Stimulated activated CD8-positive, alpha-beta memory T cell treated with anti-CD3 and anti-CD28 coated beads, Interleukin-15, amount 100 ng/mL, for 48 hours (primary cell): ENCODE results near the gene TLR9.

ENCODE experiments used
- DNase-seq, 2 donors: peaks; one replicate each; pipeline ENCODE4 v3.0.0-alpha.2; 2020; ENCODE audit warnings: low read depth in 2 of 2

The TLR9 gene

DNA sequence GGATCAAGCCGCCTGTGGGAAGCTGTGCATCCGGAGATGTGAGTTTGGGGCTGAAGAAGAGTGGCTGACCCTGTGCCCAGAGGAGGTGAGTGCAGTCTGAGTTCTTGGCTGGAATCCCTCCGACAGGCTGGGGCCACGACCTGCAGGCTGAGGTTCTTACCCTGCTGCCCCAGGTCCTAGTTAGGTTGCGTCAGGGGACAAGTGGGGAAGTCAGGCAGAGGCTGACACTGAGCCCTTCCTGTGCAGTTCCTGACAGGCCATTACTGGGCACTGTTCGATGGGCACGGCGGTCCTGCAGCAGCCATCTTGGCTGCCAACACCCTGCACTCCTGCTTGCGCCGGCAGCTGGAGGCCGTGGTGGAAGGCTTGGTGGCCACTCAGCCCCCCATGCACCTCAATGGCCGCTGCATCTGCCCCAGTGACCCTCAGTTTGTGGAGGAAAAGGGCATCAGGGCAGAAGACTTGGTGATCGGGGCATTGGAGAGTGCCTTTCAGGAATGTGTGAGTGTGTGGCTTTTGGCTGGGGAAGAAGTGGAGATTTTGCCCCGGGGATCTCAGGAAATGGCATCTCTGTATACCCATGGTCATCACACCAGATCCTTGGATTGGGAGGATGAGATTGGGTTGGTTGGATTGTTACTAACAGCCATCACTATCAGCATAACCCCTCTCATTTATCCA lies 21.4 kb upstream of the TLR9 start:
- DNase-seq, result no peak

DNA sequence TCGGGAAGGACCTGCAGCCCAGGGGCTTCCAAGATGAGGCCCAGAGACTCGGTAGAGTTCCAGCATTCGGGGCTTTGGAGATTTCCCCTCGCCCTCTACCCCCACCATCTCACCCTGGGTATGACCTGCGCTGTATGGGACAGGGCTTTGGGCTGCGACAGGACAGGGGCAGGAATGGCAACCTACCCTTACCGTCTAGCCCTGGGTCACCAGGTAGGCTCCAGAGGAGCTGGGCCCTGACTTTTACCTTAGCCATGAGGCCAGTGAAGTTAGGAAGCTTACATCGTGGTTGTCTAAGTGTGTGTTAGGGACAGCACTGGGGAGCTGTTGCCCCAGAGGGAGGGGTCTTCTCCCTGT lies 20.8 kb upstream of the TLR9 start:
- no peak for DNase-seq

DNA sequence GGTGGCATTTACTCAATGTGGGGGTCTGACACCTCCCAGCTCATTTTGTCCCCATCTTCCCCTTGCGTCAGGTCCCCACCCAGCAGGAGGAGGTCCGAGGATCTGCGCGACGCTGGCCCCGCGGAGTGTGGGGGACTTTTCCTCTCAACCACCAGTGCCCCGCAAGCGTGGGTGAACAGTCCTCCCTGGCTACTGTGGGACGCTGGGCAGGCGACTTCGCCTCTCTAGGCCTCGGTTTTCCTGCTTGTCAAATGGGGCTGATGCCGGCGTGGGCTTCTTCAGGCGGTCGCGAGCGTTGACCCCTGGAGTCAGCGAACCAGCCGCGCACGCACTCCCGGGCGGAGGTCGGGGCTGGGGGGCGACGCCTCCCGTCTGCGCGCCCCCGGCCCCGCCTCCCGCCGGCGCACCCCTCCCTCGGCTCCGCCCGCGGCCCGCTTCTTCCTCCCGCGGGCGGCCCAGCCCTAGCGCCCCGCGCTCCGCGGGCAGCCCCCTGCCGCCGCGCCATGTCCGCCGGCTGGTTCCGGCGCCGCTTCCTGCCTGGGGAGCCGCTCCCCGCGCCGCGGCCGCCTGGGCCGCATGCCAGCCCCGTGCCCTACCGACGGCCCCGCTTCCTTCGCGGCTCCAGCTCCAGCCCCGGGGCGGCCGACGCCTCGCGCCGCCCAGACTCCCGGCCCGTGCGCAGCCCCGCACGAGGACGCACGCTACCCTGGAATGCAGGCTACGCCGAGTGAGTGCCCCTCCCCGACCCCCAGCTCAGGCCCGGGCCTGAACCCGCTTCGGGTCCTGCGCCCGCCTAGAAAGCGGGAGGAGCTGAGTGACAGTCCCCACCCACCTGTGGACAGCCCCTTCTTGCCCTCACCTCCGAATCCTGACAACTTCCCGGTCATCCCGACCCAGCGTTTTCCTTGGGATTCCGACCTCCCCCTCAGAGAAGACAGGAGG lies 20.1 kb upstream of the TLR9 start, which contains the start of gene PPM1M:
PPM1M (plus strand) TSS at position 438 of the 942 bp plus-strand sequence; CDS start at position 504, 66 bp downstream.
- peak in 1 of 2 donors; percentile 37 for DNase-seq

DNA sequence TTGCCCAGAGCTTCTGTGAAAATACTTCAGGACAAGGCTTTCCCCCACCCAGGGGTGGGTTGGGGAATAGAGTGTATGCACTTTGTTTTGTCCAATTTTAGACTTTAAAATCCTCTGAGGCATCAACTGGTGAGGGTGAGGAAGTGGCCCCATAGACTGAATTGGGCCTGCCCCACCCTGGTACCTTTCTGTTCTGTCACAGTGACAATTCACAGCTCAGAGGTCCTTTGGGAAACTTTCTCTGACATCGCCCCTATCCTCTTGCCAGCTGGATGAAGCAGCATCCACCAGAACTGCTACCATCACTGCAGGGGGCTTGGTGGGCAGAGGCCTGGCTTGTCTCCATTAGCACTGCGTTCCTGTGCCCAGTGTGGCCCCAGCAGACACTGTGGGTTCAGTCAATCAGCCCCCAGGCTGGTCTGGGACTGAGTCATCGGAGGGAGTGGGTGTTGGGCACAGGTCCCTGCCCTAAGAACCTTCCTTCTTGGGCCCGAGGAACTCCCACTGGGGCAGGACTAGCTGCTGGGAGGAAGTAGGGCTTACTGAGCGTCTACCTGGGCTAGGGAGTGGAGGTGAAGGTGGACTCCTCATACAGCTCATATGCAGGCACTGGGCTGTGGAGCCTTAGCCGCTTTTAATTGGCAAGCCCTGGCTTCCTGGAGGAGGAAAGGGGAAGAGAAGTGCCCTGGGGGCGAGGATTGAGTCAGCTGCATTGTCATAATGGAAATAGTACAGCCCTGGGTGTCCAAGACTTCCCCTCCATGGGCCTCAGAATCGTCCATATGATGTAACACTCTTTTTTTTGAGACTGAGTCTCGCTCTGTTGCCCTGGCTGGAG lies 18.6 kb upstream of the TLR9 start:
- peak in 1 of 2 donors; percentile 49 for DNase-seq

DNA sequence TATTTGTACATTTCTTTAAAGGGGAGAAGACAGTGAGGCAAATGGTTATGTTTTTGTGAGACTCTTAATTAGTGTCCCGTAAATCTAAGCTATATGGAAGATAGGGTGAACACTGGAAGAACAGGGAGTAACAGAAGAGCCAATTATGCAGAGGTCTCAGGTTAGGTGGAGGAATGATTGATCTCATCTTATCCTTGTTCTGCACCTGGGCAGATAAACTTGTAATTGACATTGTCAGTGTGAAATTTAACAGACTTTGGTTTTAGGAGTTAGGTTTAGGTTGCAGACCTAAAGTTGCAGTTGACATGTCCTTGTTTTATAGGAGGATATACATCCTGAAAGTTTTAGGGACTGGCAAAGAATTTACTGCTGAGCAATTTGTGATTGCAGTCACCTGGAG lies 16.6 kb upstream of the TLR9 start:
- DNase-seq, result no peak

DNA sequence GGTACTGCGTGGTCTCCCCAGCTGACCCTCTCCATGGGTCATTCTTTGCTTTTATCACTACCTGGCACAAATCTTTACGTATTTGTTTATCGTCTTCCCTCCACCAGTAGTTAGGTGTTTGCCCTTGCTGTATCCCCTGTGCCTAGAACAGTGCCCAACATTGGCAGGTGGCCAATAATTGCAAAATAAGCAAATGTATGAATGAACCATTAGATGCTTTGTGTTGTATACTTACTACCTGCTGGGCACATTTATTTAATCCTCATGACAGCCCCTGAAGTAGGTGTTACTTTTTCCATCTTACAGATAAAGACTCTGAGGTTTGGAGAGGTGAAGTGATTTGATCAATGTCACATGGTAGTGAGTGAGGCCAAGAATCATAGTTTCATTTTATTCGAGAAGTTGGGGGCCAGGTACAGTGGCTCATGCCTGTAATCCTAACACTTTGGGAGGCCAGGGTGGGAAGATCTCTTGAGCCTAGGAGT lies 15.5 kb upstream of the TLR9 start:
- DNase-seq, result no peak

DNA sequence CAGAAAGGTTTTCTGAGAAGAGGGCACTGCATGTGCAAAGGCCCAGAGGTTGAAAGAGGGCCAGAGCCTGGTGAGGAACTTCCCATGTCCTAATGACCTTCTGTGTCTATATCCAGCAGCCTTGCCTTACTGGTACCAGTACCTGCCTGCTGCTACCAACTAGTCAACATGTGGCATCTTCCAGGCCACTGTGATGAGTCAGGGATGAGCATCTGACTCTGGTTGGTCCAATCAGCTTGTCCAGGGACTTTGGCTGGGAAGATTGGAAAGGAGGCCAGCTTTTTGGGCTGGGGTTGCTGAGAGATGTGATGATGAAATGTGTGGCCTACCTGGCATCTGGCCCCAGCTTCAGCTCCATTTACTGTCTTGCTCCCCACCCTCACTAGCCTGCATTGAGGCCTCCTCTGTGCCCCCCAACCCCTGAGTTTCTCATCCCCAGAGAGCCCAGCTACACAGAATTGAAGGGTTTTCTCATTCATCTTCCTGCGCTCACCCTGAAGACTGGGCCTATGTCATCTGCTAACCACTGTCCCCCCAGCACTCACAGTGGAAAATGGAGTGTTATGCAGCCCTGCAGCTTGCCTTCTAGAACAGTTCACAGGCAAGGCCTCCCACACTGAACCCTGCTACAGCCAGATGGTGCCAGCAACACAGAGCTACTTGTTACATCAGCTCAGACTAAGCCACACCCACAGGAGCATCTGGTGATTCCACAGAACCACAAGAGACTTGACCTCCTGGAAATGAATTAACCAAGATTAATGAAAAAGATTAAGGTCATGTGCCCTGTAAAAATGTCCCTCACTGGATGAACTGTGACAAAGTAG lies 14.8 kb upstream of the TLR9 start:
- DNase-seq, result peak; percentile 56

DNA sequence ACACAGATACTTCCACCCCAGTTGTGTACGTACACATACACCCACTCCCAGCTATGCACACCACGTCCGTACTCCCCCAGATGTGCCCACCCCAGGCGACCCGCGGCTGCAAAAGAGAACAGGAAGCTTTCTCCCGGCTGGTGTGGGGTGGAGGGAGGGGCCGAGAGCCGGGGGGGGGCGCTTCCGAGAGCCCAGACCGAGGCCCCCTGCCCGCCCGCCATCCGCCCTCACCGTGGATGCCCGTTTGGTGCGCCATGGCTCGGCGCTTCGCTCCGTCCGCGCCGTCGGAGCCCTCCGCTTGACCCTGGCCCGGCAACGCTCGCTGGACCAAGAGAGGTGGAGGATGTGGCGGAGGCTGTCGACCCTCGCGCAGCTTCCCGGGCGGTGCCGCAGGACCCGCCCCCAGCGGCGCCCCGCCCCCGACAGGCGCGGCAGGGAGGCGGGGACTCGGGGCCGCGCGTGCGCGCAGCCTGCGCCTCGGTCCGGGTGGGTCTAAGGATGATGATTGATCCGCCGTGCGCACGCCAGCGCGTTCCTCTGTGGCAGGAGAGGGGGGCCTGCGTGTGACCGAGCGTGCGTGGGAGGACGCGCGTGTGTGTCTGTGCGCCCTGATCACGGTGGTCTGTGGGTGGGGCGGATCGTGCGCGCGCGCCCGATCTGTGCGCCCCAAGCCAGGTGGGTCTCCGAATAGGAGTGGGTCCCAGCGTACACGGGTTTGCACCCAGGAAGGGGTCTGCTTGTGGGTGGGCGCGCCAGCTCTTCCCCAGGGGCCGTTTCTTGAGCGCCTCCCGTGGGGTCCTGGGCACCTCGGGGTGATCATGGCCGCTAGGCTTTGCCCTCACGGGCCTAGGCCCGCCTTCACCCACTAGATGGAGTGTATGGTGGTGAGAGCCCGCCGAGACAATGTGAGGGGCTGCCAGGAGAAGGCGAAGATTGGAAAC lies 13.6 kb upstream of the TLR9 start, which contains the start of gene TWF2:
TWF2 (minus strand) TSS at position 398 of the 941 bp plus-strand sequence; CDS start at position 256, 142 bp downstream.
- peak; percentile 84 to 85 for DNase-seq

DNA sequence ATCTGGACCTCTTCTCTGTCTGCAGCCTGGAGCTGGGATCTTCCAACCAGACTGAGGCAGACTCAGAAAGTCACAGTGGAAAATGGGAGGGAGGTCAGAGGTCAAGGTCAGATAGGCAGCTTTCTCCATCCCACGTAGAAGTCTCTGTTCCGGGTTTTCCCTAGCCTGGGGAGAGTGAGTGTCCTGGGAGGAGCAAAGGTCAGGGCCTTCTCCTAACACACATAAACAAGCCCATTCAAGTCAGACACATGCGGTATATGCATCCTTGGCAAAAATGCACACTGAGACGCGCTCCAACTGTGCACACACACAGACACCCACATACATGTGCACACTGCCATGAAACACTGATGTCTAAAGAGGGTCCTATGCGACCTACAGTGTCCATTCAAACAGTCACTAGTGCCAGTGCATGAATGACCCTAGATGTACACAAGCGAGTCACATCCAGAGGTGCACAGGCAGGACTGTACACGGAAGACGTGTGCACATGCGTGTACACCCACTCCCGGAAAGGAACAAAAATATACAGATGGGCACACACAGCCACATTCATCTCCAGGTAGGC lies 12.8 kb upstream of the TLR9 start:
- no peak for DNase-seq

DNA sequence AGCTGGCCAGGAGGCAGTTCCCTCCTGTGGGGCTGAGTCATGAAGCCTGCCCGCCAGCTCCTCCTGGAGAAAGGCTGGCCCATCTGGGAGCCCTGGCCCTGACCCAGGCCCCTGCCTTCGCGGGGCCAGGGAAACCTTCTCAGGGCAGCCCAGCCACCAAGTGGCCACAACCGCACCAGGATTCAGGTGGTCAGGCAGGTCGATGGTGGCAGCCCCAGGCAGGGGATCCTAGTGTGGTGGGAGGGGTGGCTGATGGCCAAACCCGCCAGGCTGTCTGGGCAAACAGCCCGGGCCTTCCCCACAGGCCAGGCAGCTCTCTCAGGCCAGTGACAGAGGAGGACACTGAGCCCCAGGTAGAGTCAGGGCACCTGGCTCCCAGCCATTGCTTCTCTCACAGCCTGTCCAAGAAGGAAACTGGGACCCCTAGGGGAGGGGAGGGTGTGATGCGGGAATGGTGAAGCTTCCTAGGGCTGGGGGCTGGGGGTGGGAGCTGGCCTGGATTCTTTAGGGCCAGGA lies 12.3 kb upstream of the TLR9 start:
- DNase-seq, result no peak

DNA sequence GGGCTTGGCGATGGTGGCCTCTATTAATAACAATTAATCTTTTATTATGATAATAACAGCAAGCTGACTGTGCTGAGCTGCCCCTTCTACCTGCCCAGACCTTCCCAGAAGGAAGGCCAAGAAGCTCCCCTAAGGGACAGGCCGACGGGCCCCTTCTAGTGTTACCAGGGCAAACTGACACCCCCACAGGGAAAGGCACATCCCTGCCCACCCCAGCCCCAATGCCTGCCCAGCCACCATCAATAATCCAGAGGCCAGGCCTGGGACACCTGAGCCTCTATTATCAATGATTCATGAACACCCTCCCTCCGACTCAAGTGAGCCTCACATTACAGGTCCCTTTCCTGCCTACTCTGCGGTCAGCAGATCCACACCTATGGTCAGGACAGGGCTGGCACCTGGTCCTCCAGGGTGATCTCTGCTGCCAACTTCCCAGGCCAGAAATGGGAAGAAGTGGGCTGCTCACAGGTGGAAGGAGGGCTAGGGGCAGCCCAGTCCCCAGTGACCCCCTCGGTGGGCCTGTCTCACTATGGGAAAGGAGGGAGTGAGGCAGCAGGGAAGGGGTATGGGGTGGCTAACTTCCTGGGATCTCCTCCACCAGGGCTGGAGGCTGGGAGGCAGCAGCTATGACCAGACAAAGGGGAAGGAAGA lies 11.7 kb upstream of the TLR9 start:
- DNase-seq, result no peak

DNA sequence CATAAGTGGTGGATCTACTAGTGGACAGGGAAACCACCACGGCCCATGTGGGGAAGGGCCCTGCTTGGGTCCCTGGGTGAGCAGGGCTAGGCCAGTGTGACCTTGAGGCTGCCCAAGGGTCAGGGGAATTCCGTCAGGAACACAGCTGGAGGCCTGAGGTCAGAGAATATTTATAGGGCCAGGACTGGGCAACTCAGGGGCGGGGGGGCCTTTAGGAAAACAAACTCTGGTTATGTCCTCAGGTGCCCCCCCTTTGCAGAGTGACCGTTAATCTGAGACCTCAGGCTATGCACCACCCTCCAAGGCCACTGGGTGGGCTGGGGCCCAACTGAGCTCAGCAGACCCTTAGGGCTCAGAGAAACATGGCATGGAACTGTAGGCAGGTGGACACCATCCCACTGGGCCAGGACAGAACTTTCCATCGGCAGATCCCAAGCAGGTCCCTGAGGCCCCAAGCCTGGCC lies 11.0 kb upstream of the TLR9 start:
- no peak for DNase-seq

DNA sequence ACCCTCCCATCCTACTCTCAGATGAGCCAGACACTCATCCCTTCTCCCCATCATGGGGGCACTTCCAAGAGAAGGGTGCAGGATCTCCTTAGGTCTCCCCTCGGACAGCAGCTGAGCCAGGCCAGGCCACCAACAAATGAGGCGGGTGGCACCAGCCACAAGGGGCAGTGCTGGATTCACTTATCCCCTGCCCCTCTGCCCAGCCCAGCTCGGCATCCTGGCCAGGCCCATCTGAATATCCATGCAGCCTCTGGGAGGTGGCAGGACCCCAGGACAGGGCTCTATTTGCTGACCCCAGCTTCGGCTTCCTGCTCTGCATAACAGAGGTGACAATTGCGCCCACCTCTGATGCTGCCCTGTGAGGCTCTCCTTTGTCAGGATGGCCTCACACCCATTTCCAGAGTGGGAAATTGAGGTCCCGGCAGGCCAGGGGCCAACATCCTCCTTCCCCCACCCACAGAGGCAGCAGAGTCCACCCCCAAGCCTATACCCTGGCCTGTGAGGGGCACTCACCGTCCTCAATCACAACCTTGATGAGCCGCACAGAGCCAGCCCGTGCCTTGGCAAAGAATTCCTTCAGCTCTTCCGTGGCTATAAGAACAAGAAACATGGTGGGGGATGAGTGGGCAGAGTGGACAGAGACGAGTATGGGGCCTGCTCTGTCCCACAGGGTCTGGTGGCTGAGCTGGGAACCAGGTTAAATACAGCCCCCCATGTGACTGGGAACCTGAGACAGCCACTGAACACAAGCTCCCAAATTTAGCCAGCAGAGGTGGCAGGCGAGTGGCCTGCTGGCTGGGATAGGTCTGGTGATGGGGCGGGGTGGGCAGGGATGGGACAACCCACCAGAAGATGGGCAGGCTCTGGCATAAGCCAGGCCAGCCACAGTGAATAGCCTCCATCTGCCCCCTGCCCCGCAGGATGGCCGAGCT lies 9.3 kb upstream of the TLR9 start:
- no peak for DNase-seq

DNA sequence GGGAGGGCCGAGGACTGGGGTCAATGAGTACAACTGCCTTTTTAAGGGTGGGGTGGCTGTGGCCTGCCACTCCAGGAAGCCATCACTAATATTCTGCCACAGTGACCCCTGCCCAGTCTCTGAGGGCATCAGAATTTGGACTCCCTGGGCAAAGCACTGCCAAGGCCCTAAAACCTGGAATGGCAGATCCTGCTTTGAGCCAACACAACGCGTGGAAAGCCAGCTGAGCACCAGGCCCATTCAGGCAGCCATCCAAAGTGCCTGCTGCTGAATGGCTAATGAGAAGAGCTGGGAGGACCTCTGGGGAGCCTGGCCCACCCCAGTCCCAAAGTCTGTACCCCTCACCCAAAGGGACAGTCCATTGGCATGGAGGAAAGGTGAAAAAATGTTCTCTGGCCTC lies 8.5 kb upstream of the TLR9 start:
- DNase-seq, result no peak

DNA sequence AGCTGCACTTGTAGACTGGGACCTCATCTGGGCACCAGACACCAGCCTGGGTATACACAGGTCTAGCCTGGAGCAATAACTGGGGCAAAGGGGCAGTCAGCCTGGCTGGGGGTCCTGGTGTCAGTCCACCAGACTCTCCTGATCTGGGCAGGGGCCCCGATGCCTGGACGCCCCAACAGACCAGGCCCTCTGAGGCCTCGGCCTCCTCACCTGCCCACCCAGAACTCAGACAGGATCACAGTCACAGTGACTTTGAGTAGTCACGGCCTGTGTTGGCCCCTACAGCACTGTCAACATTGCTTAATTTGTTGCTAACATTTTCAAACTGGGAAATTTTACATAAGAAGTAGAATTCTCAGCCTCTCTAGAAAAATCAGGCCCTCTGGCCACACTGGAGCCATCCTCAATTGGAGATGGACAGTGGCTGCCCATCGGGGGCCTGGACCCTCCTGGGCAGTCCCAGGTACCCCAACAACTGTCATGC lies 7.7 kb upstream of the TLR9 start:
- DNase-seq, result no peak

DNA sequence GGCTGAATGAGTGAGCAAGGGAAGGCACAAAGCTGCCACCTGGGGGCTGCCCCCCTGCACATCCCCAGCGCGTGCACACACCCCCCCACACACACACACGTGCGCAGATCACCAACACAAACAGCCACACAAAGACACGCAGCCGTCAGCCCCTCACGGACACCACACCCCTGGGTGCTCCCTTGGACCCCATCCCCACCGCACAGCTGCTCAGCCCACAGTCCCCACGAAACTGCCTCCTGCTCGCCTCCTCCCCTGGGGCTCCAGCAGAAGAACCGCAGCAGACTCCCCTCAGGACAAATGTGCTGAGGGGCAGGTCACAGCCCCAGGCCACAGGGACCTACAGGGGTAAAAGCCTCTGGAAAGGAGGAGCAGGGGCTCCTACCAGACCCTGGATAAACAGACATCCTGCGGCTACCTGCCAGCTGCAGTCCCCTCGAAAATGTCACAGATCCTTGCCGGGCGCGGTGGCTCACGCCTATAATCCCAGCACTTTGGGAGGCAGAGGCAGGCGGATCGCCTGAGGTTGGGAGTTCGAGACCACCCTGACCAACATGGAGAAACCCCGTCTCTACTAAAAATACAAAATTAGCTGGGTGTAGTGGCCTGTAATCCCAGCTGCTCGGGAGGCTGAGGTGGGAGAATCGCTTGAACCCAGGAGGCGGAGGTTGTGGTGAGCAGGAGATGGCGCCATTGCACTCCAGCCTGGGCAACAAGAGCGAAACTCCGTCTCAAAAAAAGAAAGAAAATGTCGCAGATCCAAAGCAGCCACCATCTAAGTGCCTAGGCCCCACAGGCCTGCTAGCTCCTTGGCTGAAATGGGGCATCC lies 7.0 kb upstream of the TLR9 start:
- no peak for DNase-seq
